PFSK-1 (cell line): ENCODE data around the gene TMEM184A.

ENCODE experiments used
- POLR2AphosphoS5 ChIP-seq: IDR thresholded peaks from 2 replicates; pipeline ENCODE4 v1.6.1; 2012; ENCODE audit warnings: low read depth, mild to moderate bottlenecking, control low read depth, low read length, moderate library complexity
- REST ChIP-seq, 2 experiments: IDR thresholded peaks; 2 replicates each; pipeline versions ENCODE4 v1.6.1 to v1.8.0; 2011 to 2012; ENCODE audit warnings: low read depth in 2 of 2, low read length in 2 of 2, control low read depth in 1 of 2, inconsistent platforms in 1 of 2, mild to moderate bottlenecking in 1 of 2, moderate library complexity in 1 of 2; ENCODE audit not compliant: insufficient read depth in 1 of 2
- SIN3A ChIP-seq: IDR thresholded peaks from 2 replicates; pipeline ENCODE4 v1.6.1; 2012; ENCODE audit warnings: mild to moderate bottlenecking, low read length, moderate library complexity, borderline replicate concordance; ENCODE audit not compliant: insufficient read depth
- TAF1 ChIP-seq: IDR thresholded peaks from 2 replicates; pipeline ENCODE4 v1.6.1; 2012; ENCODE audit warnings: low read length, control low read depth, borderline replicate concordance; ENCODE audit not compliant: insufficient read depth

GRCh38 chr7:1564603-1565022 lies 8.6 kb upstream of the TMEM184A start:
- TF ChIP-seq POLR2AphosphoS5 (no peak), TAF1 (no peak), REST (IDR thresholded peaks at IDR 0.05; ENCODE audit: insufficient read depth in 1 of 2, low read depth in 2 of 2, low read length in 2 of 2) (no peak), SIN3A (no peak)
